H9 (cell line): ENCODE data around the gene GMPS. TPM values are rescaled to one million over a fixed set of nuclear protein-coding genes. Genes with fewer than 3 reads are reported as not detected.

Experiments
- DNase-seq: peaks from one replicate; pipeline ENCODE4 v3.0.0-alpha.2; 2017
- H2AFZ ChIP-seq: one replicate; pipeline ENCODE4 v1.6.1; 2013; ENCODE audit warnings: mild to moderate bottlenecking, low read length, control low read depth, moderate library complexity
- H2AK5ac ChIP-seq: 2 replicates; pipeline ENCODE4 v1.6.1; 2013; ENCODE audit warnings: low read length, control low read depth, mixed read lengths; ENCODE audit not compliant: insufficient read length
- H2BK120ac ChIP-seq: one replicate; pipeline ENCODE4 v1.6.1; 2013; ENCODE audit warnings: low read depth, mild to moderate bottlenecking, low read length, control low read depth, inconsistent platforms; ENCODE audit not compliant: poor library complexity, severe bottlenecking
- H2BK12ac ChIP-seq: 2 replicates; pipeline ENCODE4 v1.6.1; 2013; ENCODE audit warnings: low read length, control low read depth, mixed read lengths, low read depth; ENCODE audit not compliant: insufficient read length
- H2BK15ac ChIP-seq: 2 replicates; pipeline ENCODE4 v1.6.1; 2013; ENCODE audit warnings: low read depth, low read length, control low read depth
- H2BK20ac ChIP-seq: one replicate; pipeline ENCODE4 v1.6.1; 2013; ENCODE audit warnings: low read depth, mild to moderate bottlenecking, low read length, control low read depth, inconsistent platforms; ENCODE audit not compliant: poor library complexity, severe bottlenecking
- H2BK5ac ChIP-seq: 2 replicates; pipeline ENCODE4 v1.6.1; 2013; ENCODE audit warnings: low read length, control low read depth, mixed read lengths; ENCODE audit not compliant: insufficient read length
- H3K14ac ChIP-seq: 2 replicates; pipeline ENCODE4 v1.6.1; 2013; ENCODE audit warnings: low read length, control low read depth; ENCODE audit not compliant: insufficient read depth
- H3K18ac ChIP-seq: 2 replicates; pipeline ENCODE4 v1.6.1; 2013; ENCODE audit warnings: low read depth, mild to moderate bottlenecking, mixed read lengths, low read length, control low read depth; ENCODE audit not compliant: insufficient read length
- H3K23ac ChIP-seq: 2 replicates; pipeline ENCODE4 v1.6.1; 2013; ENCODE audit warnings: low read length, control low read depth, mixed read lengths, low read depth; ENCODE audit not compliant: insufficient read length
- H3K23me2 ChIP-seq: 2 replicates; pipeline ENCODE4 v1.6.1; 2013; ENCODE audit warnings: low read depth, mild to moderate bottlenecking, mixed read lengths, low read length, control low read depth; ENCODE audit not compliant: insufficient read length, poor library complexity, severe bottlenecking
- H3K27ac ChIP-seq: 2 replicates; pipeline ENCODE4 v1.5.1; 2013; ENCODE audit warnings: low read length, control low read depth, mixed read lengths, low read depth; ENCODE audit not compliant: insufficient read length
- H3K27me3 ChIP-seq: 2 replicates; pipeline ENCODE4 v1.6.1; 2013; ENCODE audit warnings: low read length, control low read depth, inconsistent platforms; ENCODE audit not compliant: insufficient read depth
- H3K4ac ChIP-seq: 2 replicates; pipeline ENCODE4 v1.6.1; 2013; ENCODE audit warnings: low read depth, mild to moderate bottlenecking, control low read depth, inconsistent platforms, low read length, moderate library complexity
- H3K4me1 ChIP-seq: 2 replicates; pipeline ENCODE4 v1.6.1; 2013; ENCODE audit warnings: low read length, control low read depth, inconsistent platforms; ENCODE audit not compliant: insufficient read depth
- H3K4me2 ChIP-seq: 2 replicates; pipeline ENCODE4 v1.6.1; 2013; ENCODE audit warnings: low read length, control low read depth, mixed read lengths; ENCODE audit not compliant: insufficient read length, insufficient read depth
- H3K56ac ChIP-seq: 2 replicates; pipeline ENCODE4 v1.6.1; 2013; ENCODE audit warnings: low read depth, mild to moderate bottlenecking, mixed read lengths, low read length, control low read depth; ENCODE audit not compliant: insufficient read length
- H3K79me1 ChIP-seq: 2 replicates; pipeline ENCODE4 v1.6.1; 2013; ENCODE audit warnings: low read depth, mild to moderate bottlenecking, moderate library complexity, low read length, control low read depth, inconsistent platforms; ENCODE audit not compliant: insufficient read depth, poor library complexity, severe bottlenecking
- H3K79me2 ChIP-seq: 2 replicates; pipeline ENCODE4 v1.6.1; 2013; ENCODE audit warnings: low read length, control low read depth, inconsistent platforms; ENCODE audit not compliant: insufficient read depth
- H3K9ac ChIP-seq: 2 replicates; pipeline ENCODE4 v1.6.1; 2013; ENCODE audit warnings: low read length, control low read depth, mixed read lengths; ENCODE audit not compliant: insufficient read length; ENCODE audit errors: extremely low read depth
- H3K9me3 ChIP-seq: one replicate; pipeline ENCODE4 v1.6.1; 2013; ENCODE audit warnings: low read depth, low read length, inconsistent platforms; ENCODE audit not compliant: control insufficient read depth
- H3T11ph ChIP-seq: one replicate; pipeline ENCODE4 v1.6.1; 2013; ENCODE audit warnings: mild to moderate bottlenecking, low read length, control low read depth, inconsistent platforms
- H4K20me1 ChIP-seq: one replicate; pipeline ENCODE4 v1.6.1; 2013; ENCODE audit not compliant: control insufficient read depth, insufficient read length, insufficient read depth
- H4K5ac ChIP-seq: 2 replicates; pipeline ENCODE4 v1.6.1; 2013; ENCODE audit warnings: low read depth, mild to moderate bottlenecking, mixed read lengths, low read length, control low read depth; ENCODE audit not compliant: insufficient read length
- H4K8ac ChIP-seq: replicated peaks from 2 replicates; pipeline ENCODE4 v1.6.1; 2013; ENCODE audit warnings: low read length, control low read depth, mixed read lengths, low read depth; ENCODE audit not compliant: insufficient read length
- H4K91ac ChIP-seq: 2 replicates; pipeline ENCODE4 v1.6.1; 2013; ENCODE audit warnings: low read depth, mild to moderate bottlenecking, moderate library complexity, mixed read lengths, low read length, control low read depth; ENCODE audit not compliant: insufficient read length
- H3K27ac Mint-ChIP-seq, 3 experiments: 2 replicates in 2 of 3; 3 replicates in 1 of 3; pipeline ENCODE4 v1.8.0; 2020 to 2021; ENCODE audit warnings: mixed read lengths in 3 of 3, mild to moderate bottlenecking in 1 of 3, moderate library complexity in 1 of 3
- H3K27me3 Mint-ChIP-seq: 2 replicates; pipeline ENCODE4 v1.8.0; 2021; ENCODE audit warnings: low read depth, mild to moderate bottlenecking, moderate library complexity, mixed read lengths
- H3K36me3 Mint-ChIP-seq, 3 experiments: 2 replicates in 2 of 3; 3 replicates in 1 of 3; pipeline ENCODE4 v1.8.0; 2020 to 2021; ENCODE audit warnings: low read depth in 3 of 3, mixed read lengths in 3 of 3; ENCODE audit not compliant: insufficient read depth in 1 of 3
- H3K4me1 Mint-ChIP-seq, 2 experiments: 2 replicates each; pipeline ENCODE4 v1.8.0; 2020; ENCODE audit warnings: mixed read lengths in 2 of 2
- H3K4me3 Mint-ChIP-seq, 2 experiments: 2 replicates in 1 of 2; 3 replicates in 1 of 2; pipeline ENCODE4 v1.8.0; 2020 to 2021; ENCODE audit warnings: mild to moderate bottlenecking in 2 of 2, mixed read lengths in 2 of 2, moderate library complexity in 1 of 2
- H3K9me3 Mint-ChIP-seq, 2 experiments: 2 replicates in 1 of 2; 3 replicates in 1 of 2; pipeline ENCODE4 v1.8.0; 2020; ENCODE audit warnings: mild to moderate bottlenecking in 2 of 2, mixed read lengths in 2 of 2, moderate library complexity in 1 of 2
- CTCF ChIP-seq: fragments of 200-600 bp; sonication (generic); conservative IDR thresholded peaks from 3 replicates; pipeline ENCODE4 v1.8.0; 2021; ENCODE audit warnings: antibody characterized with exemption, mild to moderate bottlenecking
- WGBS: extraction: QIAGEN DNeasy Blood & Tissue Kit; methylation state at CpG from one replicate; pipeline ENCODE4 v1.1.7; 2013; ENCODE audit warnings: missing lambda C conversion rate, low lambda C conversion rate, mixed read lengths; ENCODE audit not compliant: insufficient read length; ENCODE audit errors: extremely low coverage; 5-methylcytosine and 5-hydroxymethylcytosine counted together
- total RNA-seq: library from RNA; stranded (reverse); gene quantifications from 2 replicates; pipeline ENCODE4 v1.2.1, GENCODE V29; 2021

The GMPS gene
- total RNA-seq, 1 experiment from 2014 or later: 142 TPM

DNA sequence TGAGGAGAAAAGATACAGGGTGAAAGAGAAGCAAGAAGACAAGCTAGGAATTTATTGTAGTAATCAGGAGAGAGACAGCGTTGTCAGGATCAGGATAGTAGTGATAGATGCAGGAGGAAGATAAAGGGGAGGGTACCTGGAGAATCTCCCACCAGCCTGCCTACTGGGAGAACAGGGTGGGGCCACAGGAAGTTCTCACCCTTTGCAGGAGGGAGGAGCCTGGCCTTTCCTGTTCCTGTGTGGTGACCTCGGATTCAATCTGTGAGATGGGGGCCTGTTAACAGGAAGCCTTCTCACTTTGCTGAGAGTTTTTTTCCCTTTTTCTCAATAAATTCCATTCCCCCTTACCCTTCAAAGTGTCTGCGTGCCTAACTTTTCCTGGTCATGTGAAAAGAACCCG lies 37.6 kb downstream of the GMPS start:
- Histone ChIP-seq H3K56ac (no peak overlapping the region), H2BK20ac (no peak overlapping the region), H3K79me2 (no peaks in the 10 kb centered on the region), H4K5ac (no peak overlapping the region), H4K8ac (no peak overlapping the region), H3K4ac (no peak overlapping the region), H3K4me1 (no peaks in the 10 kb centered on the region), H2BK15ac (no peak overlapping the region), H3K18ac (no peak overlapping the region), H3K27me3 (no peaks in the 10 kb centered on the region), H3K9ac (no peak overlapping the region), H2BK5ac (no peak overlapping the region), H4K20me1 (no peaks in the 10 kb centered on the region), H3K9me3 (no peaks in the 10 kb centered on the region), H3K23ac (no peak overlapping the region), H4K91ac (no peak overlapping the region), H2AFZ (no peak overlapping the region), H2BK120ac (no peak overlapping the region), H3K27ac (no peak overlapping the region), H3K79me1 (peaks cover 3% of the 10 kb centered on the region), H2BK12ac (no peak overlapping the region), H2AK5ac (no peak overlapping the region), H3K14ac (no peak overlapping the region), H3K23me2 (no peaks in the 10 kb centered on the region), H3T11ph (no peak overlapping the region), H3K4me2 (no peak overlapping the region)
- H3K4me1 Mint-ChIP-seq: no peaks in the 10 kb centered on the region
- DNase-seq: peak; percentile 47
- TF ChIP-seq CTCF: no peak
- peak overlapping the region in 2 of 3 experiments; percentile 0 to 14; a peak in 1 of 7 replicates for H3K27ac Mint-ChIP-seq
- no peak overlapping the region for H3K4me3 Mint-ChIP-seq
- no peaks in the 10 kb centered on the region for H3K9me3 Mint-ChIP-seq
- no peaks in the 10 kb centered on the region for H3K27me3 Mint-ChIP-seq
- whole genome bisulfite sequencing: no CpG with 5 or more reads among the region's 4 CpGs
- H3K36me3 Mint-ChIP-seq: peaks cover 32 to 82% (median 67%) of the 10 kb centered on the region in 3 experiments; a peak in 6 of 7 replicates
